PC-9 (cell line): ENCODE results near the gene PIK3IP1. TPM values are rescaled to one million over a fixed set of nuclear protein-coding genes. Genes with fewer than 3 reads are reported as not detected.
A peak's percentile ranks its signal among the peaks of the same experiment; 100 is the strongest.

ENCODE experiments used
- BruUV-seq: library from RNA; stranded (reverse); fragments of 400-500 nt; replicated peaks from 2 replicates; lab custom pipeline; 2021; lab: Mats Ljungman, UMichigan
- CTCF ChIA-PET: fragments of 300-600 bp; sonication (Branson Sonifier 250); formaldehyde crosslinking; loops from one replicate; lab custom pipeline; 2022; ENCODE audit warnings: antibody characterized with exemption; lab: Charles Lee
- POLR2A ChIA-PET: fragments of 300-600 bp; sonication (Branson Sonifier 250); formaldehyde crosslinking; loops from one replicate; lab custom pipeline; 2022; ENCODE audit warnings: antibody characterized with exemption; ENCODE audit not compliant: unreplicated experiment; lab: Charles Lee
- DNase-seq, 2 experiments: peaks; one replicate each; pipeline versions ENCODE4 v3.0.0 to v3.0.0-alpha.2; 2015 to 2022; ENCODE audit warnings: mixed read lengths in 1 of 2
- H2AFZ ChIP-seq: fragments of 200-600 bp; sonication (generic); 2 replicates; pipeline ENCODE4 v1.8.1; 2017; ENCODE audit warnings: antibody characterized with exemption
- H3F3A ChIP-seq: fragments of 200-600 bp; sonication (generic); 2 replicates; pipeline ENCODE4 v1.8.1; 2017; ENCODE audit warnings: antibody characterized with exemption, mild to moderate bottlenecking, low read depth; ENCODE audit not compliant: insufficient read depth
- H3K27ac ChIP-seq: fragments of 200-600 bp; sonication (generic); 2 replicates; pipeline ENCODE4 v1.6.1; 2016; ENCODE audit warnings: mixed run types
- H3K27me3 ChIP-seq: fragments of 200-600 bp; sonication (generic); 2 replicates; pipeline ENCODE4 v1.6.1; 2016; ENCODE audit warnings: low read depth, mixed run types; ENCODE audit not compliant: insufficient read depth
- H3K36me3 ChIP-seq: fragments of 200-600 bp; sonication (generic); 2 replicates; pipeline ENCODE4 v1.6.1; 2016; ENCODE audit warnings: low read depth, mixed run types
- H3K4me1 ChIP-seq: fragments of 200-600 bp; sonication (generic); replicated peaks from 2 replicates; pipeline ENCODE4 v1.6.1; 2016; ENCODE audit warnings: mixed run types; ENCODE audit not compliant: insufficient read depth
- H3K4me2 ChIP-seq: fragments of 200-600 bp; sonication (generic); 2 replicates; pipeline ENCODE4 v1.6.1; 2017; ENCODE audit warnings: mixed run types
- H3K4me3 ChIP-seq: fragments of 200-600 bp; sonication (generic); 2 replicates; pipeline ENCODE4 v1.6.1; 2016; ENCODE audit warnings: mixed run types
- H3K79me2 ChIP-seq: fragments of 200-600 bp; sonication (generic); 2 replicates; pipeline ENCODE4 v1.6.1; 2017; ENCODE audit warnings: low read depth, mixed run types
- H3K9me2 ChIP-seq: fragments of 200-600 bp; sonication (generic); 2 replicates; pipeline ENCODE4 v1.8.1; 2017; ENCODE audit warnings: mild to moderate bottlenecking; ENCODE audit not compliant: insufficient read depth
- H3K9me3 ChIP-seq: fragments of 200-600 bp; sonication (generic); 2 replicates; pipeline ENCODE4 v1.8.1; 2016; ENCODE audit warnings: low read depth; ENCODE audit not compliant: insufficient read depth
- H4K20me1 ChIP-seq: fragments of 200-600 bp; sonication (generic); 2 replicates; pipeline ENCODE4 v1.8.1; 2017; ENCODE audit not compliant: insufficient read depth
- EZH2 ChIP-seq: fragments of 200-600 bp; sonication (generic); IDR thresholded peaks from 2 replicates; pipeline ENCODE4 v1.8.0; 2017; ENCODE audit warnings: antibody characterized with exemption, low read depth
- intact Hi-C: fragments of 100-400 bp; cut with micrococcal nuclease; formaldehyde crosslinking; loops from one replicate; pipeline ENCODE4 v1.10.0; 2022; ENCODE audit not compliant: unreplicated experiment
- total RNA-seq: library from RNA; stranded (reverse); gene quantifications from 2 replicates; pipeline ENCODE4 v1.2.3, GENCODE V29; 2021
- TF ChIP-seq, protein P1 (sequence below): fragments of 200-600 bp; sonication (generic); conservative IDR thresholded peaks from 2 replicates; pipeline ENCODE4 v1.6.1; 2017; ENCODE audit warnings: mixed run types, antibody characterized with exemption, mild to moderate bottlenecking, moderate library complexity

Gene PIK3IP1
- total RNA-seq, 1 experiment from 2014 or later: 15.7 TPM

DNA sequence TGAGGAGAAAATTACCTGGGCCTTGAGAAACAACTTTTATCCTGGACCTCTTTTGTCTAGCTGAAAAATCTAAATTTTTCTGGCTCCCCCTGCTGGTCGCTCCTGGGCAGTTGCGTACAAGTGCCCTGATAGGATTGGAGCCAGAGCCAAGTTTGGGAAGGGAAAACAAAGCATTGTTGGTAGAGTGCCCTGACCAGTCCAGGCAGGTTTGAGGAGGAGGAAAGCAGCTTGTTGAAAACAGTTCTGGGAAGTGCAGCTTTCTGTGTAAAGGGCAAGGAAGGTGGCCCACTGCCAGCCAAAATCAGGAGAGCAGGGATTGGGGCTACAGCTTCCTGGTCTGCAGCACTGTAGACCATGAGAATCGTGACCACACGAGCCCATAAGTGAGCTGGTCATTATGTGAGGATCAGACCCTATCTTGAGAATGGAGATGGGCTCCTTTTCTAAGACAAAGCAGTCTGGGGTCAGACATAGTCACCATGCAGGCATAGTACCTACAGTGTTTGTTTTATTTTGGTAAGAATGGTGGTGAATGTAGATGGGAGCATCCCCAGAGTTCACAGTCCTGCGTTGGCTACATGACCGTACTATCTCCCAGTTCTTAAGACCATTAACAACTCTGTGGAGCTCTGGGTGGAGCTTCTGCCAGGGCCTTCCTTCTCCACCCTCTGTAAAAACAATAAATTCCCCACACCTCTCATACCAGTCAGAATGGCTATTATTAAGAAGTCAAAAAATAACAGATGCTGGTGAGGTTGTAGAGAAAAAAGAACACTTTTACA is 21.3 kb upstream of the PIK3IP1 start:
- H3K4me3 ChIP-seq: no peak overlapping the region
- CTCF ChIA-PET: interaction anchor here (0.5 to 1.6 kb wide), 9 partner anchors 10 to 1741 kb away, joined by 3 to 10 read pairs (median 3); partner anchors contain the start of gene PIK3IP1
- peaks cover 10% of the 10 kb centered on the region for H3K4me1 ChIP-seq
- H3K79me2 ChIP-seq: no peaks in the 10 kb centered on the region
- POLR2A ChIA-PET: interaction anchor here (0.5 to 1.0 kb wide), 6 partner anchors 16 to 333 kb away, joined by 3 to 6 read pairs (median 5); partner anchors contain the start of genes PATZ1 and SMTN
- peak overlapping the region; percentile 61 for H3K27ac ChIP-seq
- peaks cover 11% of the 10 kb centered on the region; the same call in 1 of the 2 replicates for H3F3A ChIP-seq
- no peaks in the 10 kb centered on the region for H3K27me3 ChIP-seq
- peak; percentile 84 to 88 for DNase-seq
- H3K4me2 ChIP-seq: peak overlapping the region; percentile 67
- BruUV-seq: no TSS peak
- H2AFZ ChIP-seq: peak overlapping the region; percentile 24; the same call in 1 of the 2 replicates
- TF ChIP-seq, protein P1, sequence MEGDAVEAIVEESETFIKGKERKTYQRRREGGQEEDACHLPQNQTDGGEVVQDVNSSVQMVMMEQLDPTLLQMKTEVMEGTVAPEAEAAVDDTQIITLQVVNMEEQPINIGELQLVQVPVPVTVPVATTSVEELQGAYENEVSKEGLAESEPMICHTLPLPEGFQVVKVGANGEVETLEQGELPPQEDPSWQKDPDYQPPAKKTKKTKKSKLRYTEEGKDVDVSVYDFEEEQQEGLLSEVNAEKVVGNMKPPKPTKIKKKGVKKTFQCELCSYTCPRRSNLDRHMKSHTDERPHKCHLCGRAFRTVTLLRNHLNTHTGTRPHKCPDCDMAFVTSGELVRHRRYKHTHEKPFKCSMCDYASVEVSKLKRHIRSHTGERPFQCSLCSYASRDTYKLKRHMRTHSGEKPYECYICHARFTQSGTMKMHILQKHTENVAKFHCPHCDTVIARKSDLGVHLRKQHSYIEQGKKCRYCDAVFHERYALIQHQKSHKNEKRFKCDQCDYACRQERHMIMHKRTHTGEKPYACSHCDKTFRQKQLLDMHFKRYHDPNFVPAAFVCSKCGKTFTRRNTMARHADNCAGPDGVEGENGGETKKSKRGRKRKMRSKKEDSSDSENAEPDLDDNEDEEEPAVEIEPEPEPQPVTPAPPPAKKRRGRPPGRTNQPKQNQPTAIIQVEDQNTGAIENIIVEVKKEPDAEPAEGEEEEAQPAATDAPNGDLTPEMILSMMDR: peak; percentile 96
- no peak for TF ChIP-seq EZH2
- H4K20me1 ChIP-seq: no peaks in the 10 kb centered on the region
- no peaks in the 10 kb centered on the region for H3K9me2 ChIP-seq
- peaks cover 21% of the 10 kb centered on the region for H3K9me3 ChIP-seq
- intact Hi-C loops: loop anchor here (1.0 kb wide), 3 partner anchors 21 to 101 kb away; partner anchors contain the start of genes LIMK2 and PIK3IP1
- H3K36me3 ChIP-seq: no peaks in the 10 kb centered on the region; the same call in 1 of the 2 replicates

DNA sequence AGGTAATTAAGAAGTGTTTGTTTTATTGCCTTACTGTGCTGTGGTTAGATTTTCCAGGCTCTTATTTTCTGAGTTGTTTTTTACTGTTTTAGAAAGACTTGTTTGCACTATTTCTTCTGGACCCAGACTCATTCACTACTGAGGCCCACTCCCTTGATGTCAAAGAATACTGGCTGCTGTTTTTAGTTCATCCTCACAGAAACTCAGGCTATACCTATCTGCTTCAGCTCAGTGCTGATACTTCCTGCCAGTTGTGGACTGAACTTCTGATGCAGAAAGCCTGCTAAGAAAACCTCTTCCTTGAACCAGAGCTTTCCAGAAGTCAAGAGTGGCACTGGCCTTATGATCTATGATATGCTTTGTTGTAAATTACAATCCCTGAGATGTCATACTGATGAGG is 15.9 kb upstream of the PIK3IP1 start:
- no peak for DNase-seq
- Histone ChIP-seq H3K4me3 (no peak overlapping the region), H3K36me3 (no peaks in the 10 kb centered on the region), H3K27ac (no peak overlapping the region), H3K27me3 (no peaks in the 10 kb centered on the region), H3K9me2 (no peaks in the 10 kb centered on the region), H3K9me3 (no peaks in the 10 kb centered on the region), H3K4me1 (no peaks in the 10 kb centered on the region; the same call in 1 of the 2 replicates), H3K79me2 (no peaks in the 10 kb centered on the region), H3F3A (peaks cover 3% of the 10 kb centered on the region; the same call in 1 of the 2 replicates), H4K20me1 (no peaks in the 10 kb centered on the region), H2AFZ (no peak overlapping the region), H3K4me2 (no peak overlapping the region)
- no peak for TF ChIP-seq EZH2
- TF ChIP-seq, protein P1: no peak
- ChIA-PET CTCF (interaction anchor here (0.6 kb wide), 1 partner anchor 10 kb away, joined by 5 read pairs; no protein-coding TSS in a partner anchor), POLR2A (no interaction called here)
- intact Hi-C loops: no loop called here
- BruUV-seq: no TSS peak

DNA sequence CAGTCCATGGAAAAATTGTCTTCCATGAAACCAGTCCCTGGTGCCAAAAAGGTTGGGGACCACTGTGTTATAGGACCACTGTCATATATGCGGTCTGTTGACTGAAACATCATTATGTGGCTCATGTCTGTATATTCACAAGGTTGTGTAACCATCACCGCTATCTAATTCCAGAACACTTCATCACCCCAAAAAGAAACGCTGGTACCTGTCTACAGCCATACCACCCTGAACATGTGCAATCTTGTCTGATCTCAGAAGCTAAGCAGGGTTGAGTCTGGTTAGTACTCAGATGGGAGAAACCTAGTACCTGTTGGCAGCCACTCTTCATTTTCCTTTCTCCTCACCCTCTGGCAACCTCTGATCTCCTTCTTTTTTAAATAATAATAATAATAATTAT is 12.9 kb upstream of the PIK3IP1 start:
- no peaks in the 10 kb centered on the region for H3K79me2 ChIP-seq
- H3K27me3 ChIP-seq: no peaks in the 10 kb centered on the region
- no peak overlapping the region for H2AFZ ChIP-seq
- ChIA-PET CTCF (no interaction called here), POLR2A (no interaction called here)
- H4K20me1 ChIP-seq: no peaks in the 10 kb centered on the region
- no peaks in the 10 kb centered on the region for H3K36me3 ChIP-seq
- no peak overlapping the region for H3K27ac ChIP-seq
- BruUV-seq: no TSS peak
- peaks cover 3% of the 10 kb centered on the region; the same call in 1 of the 2 replicates for H3F3A ChIP-seq
- no peak for DNase-seq
- TF ChIP-seq, protein P1: no peak
- no peaks in the 10 kb centered on the region for H3K9me2 ChIP-seq
- no peaks in the 10 kb centered on the region for H3K9me3 ChIP-seq
- intact Hi-C loops: no loop called here
- H3K4me3 ChIP-seq: no peak overlapping the region
- no peaks in the 10 kb centered on the region for H3K4me1 ChIP-seq
- H3K4me2 ChIP-seq: no peak overlapping the region
